HEK293 (cell line): ENCODE measurements around the gene FSIP1.

ENCODE experiments used
- GLI2 ChIP-seq: fragments of 450-650 bp; formaldehyde crosslinking; IDR thresholded peaks from 2 replicates; pipeline ENCODE4; 2017; ENCODE audit warnings: missing biosample characterization, missing genetic modification characterization, low read depth, borderline replicate concordance
- ZNF175 ChIP-seq: fragments of 450-650 bp; formaldehyde crosslinking; IDR thresholded peaks from 2 replicates; pipeline ENCODE4 v1.5.1; 2016; ENCODE audit warnings: missing biosample characterization, missing genetic modification characterization
- ZNF391 ChIP-seq: fragments of 450-650 bp; formaldehyde crosslinking; IDR thresholded peaks from 2 replicates; pipeline ENCODE4 v1.5.1; 2016; ENCODE audit warnings: low read depth, missing biosample characterization, missing genetic modification characterization, borderline replicate concordance
- ZNF692 ChIP-seq: fragments of 450-650 bp; formaldehyde crosslinking; IDR thresholded peaks from 2 replicates; pipeline ENCODE4 v1.5.1; 2016; ENCODE audit warnings: missing biosample characterization, missing genetic modification characterization
- ZNF747 ChIP-seq: fragments of 450-650 bp; formaldehyde crosslinking; IDR thresholded peaks from 2 replicates; pipeline ENCODE4 v1.5.1; 2016; ENCODE audit warnings: missing biosample characterization, missing genetic modification characterization
- TF ChIP-seq, protein P1 (sequence below): fragments of 450-650 bp; formaldehyde crosslinking; IDR thresholded peaks from 2 replicates; pipeline ENCODE4 v1.5.1; 2016; ENCODE audit warnings: missing biosample characterization, missing genetic modification characterization

GRCh38 chr15:39589815-39590644 is 192.6 kb downstream of the FSIP1 start:
- TF ChIP-seq, protein P1, sequence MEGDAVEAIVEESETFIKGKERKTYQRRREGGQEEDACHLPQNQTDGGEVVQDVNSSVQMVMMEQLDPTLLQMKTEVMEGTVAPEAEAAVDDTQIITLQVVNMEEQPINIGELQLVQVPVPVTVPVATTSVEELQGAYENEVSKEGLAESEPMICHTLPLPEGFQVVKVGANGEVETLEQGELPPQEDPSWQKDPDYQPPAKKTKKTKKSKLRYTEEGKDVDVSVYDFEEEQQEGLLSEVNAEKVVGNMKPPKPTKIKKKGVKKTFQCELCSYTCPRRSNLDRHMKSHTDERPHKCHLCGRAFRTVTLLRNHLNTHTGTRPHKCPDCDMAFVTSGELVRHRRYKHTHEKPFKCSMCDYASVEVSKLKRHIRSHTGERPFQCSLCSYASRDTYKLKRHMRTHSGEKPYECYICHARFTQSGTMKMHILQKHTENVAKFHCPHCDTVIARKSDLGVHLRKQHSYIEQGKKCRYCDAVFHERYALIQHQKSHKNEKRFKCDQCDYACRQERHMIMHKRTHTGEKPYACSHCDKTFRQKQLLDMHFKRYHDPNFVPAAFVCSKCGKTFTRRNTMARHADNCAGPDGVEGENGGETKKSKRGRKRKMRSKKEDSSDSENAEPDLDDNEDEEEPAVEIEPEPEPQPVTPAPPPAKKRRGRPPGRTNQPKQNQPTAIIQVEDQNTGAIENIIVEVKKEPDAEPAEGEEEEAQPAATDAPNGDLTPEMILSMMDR (tag by site-specific recombination), result no peak
- no peak for TF ChIP-seq ZNF175 (tag by site-specific recombination)
- no peak for TF ChIP-seq ZNF692 (tag by site-specific recombination)
- no peak for TF ChIP-seq ZNF747 (tag by site-specific recombination)
- no peak for TF ChIP-seq GLI2 (tag by site-specific recombination)
- no peak for TF ChIP-seq ZNF391
